ENCODE data around the gene BID. TPM values are rescaled to one million over a fixed set of nuclear protein-coding genes. Genes with fewer than 3 reads are reported as not detected.
A peak's percentile ranks its signal among the peaks of the same experiment; 100 is the strongest.

Gene BID
- 7.9 TPM for total RNA-seq
- long read RNA-seq, transcript BID-215 (6 exons, 2,199 nt), result major isoform, 8 of 12 reads
- long read RNA-seq, partial matches to known transcripts, result 1 of 12 reads
- long read RNA-seq, other reads (novel, unspliced or antisense), result 1 of 12 reads

DNA sequence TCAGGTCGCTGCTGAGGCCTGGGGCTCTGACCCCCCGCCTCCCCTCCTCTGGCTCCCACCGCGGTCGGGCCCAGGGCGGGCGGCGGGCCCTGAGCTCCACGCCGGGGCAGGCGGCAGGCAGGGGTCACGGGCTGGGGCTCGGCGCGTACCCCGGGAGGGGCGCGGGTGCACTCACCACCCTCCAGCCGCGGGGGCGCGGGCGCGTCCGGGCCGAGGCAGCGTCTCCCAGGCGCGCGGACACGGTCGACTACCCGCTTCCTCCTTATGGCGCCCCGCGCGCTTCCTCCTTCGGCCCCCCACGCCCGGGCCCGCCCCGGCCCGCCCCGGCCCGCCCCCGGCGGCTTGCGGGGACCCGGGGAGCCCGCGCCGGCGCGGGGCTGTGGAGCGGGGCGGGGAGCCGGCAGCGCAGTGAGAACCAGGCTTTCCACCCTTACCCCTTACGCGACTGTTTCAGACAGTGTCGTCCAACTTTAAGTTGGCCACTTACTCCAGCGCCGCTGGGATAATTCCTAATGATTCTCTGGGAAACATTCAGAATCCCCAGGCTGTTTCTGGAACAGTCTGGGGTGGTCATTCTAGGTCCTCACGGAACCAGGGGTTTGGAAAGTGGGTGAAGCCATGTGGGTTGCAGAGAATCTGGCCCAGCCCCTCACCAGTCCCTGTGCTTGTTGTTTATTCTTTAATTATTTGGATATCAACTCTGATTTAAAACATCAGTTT lies at the start of gene BID:
Gene BID, minus strand, starts transcription at position 264 of the 720 bp plus-strand sequence. CDS start 24,353 bp downstream, outside the sequence.
- peak; percentile 88 for DNase-seq (ENCODE audit: low spot score)
- intact Hi-C loops (cut with DNase I), result no loop called here

DNA sequence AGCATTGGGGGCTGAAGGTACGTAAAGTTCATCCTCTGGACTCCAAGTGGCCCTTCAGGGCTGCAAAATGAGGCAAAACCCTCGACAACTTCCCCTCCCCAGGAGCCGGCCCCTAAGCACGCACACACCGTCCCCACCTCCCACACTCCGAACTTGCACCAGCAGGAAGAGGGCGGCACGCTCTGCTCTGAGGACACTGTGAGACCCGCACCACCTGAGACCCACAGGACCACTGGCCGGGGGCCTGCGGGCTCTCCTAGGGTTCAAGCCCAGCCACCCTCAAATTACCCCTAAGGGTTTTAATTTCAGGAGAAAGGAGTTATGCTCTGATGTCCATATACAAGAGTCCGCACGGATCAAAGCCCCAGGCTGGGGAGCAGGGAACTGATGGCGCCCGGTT lies 49.7 kb upstream of the BID start:
- intact Hi-C loops (cut with DNase I), result no loop called here
- no peak for DNase-seq (ENCODE audit: low spot score)

DNA sequence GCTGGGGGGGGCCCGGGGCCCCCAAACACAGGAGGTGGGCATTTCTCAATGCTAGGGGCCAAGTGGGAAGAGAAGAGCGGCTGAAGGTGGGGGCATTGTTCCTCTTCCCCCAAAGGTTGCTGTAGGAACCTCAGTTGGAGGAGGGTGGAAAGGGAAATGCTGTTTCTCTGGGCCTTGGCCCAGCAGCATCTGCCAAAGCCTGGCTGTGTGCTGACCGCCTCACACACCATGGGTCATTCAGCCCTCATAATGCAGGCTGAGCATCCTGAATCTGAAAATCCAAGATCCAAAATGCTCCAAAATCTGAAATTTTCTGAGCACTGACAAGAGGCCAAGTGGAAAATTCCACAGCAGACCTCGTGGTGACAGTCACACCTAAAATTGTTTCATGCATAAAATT lies 49.0 kb upstream of the BID start:
- no peak for DNase-seq (ENCODE audit: low spot score)
- intact Hi-C loops (cut with DNase I), result no loop called here

DNA sequence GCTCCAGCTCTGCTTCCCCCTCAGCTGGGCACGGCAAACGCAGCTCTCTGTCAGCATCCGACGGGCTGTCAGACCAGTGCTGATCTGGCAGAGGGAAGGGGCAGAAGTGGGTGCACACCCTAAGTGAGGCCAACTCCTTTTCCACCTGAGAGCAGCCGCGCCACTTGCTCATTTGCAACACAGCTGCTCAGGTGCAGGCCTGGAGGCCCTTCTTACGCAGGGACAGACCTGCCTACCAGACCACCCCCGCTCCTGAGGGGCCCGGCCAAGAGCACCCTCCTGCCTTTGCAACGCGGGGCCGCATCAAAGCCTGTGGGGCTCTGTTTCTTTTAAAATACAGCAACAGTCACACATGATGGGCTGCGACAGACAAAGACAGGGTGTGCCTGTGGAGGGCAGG lies 47.8 kb upstream of the BID start:
- intact Hi-C loops (cut with DNase I), result no loop called here
- no peak for DNase-seq (ENCODE audit: low spot score)

DNA sequence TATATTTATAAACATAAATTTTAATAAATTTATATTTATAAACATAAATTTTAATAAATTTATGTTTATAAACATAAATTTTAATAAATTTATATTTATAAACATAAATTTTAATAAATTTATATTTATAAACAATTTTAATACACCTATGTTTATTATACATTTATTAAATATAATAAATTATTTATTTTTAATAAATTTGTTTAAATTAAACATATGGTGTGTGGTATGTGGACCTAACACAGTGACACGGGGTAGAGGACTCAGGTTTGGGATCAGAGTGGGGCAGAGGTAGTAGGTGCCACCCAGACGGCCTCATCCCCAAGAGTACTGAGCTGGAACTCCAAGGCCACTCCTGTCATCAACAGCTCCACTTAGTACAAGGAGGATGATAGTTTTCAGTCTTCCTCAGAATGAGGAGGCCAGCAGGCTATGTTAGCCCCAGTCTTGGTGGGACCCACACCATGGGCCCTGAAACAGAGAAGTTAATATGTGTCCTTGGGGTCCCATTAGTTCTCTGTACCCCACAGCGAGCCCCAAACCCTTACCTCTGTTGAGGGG lies 46.7 kb upstream of the BID start:
- no peak for DNase-seq (ENCODE audit: low spot score)
- intact Hi-C loops (cut with DNase I), result no loop called here

DNA sequence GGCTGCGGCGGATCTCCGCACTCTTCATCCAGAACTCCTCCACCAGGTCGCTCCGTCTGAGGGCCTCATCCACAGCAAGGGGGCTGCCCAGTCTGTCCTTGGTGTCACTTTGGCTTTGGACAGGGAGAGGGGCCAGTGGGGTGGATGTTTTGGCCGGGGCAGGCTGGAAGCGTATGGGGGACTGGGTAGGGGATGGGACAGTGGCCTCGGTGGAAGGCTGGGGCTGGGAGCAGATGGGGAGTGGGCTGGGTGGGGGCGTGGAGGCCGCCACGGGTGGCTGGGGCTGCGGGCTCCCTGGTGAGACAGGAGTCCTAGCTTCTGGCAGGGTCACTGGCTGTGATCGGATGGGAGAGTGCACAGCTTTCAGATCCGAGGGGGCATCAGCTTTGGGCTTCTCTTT lies 44.4 kb upstream of the BID start:
- intact Hi-C loops (cut with DNase I), result no loop called here
- DNase-seq (ENCODE audit: low spot score), result no peak

DNA sequence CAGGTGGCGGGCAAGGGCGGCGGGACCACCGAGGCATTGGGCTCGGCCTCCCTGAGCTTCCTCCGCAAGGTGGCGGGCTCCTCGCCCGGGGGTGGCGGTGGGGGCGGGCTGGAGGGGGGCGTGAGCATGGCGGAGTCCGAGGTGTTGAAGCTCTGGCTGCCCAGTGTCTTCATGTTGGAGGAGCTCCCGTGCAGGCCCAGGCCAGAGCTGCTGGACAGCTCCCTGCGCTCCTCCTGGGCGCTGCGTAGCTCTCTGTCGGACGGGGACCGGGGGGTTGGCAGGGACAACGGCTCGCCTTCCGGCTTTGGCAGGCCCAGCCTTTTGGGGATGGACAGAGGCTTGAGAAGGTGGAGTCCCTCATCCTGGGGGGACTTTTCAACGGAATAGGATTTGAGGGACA lies 43.9 kb upstream of the BID start:
- DNase-seq (ENCODE audit: low spot score), result no peak
- intact Hi-C loops (cut with DNase I), result no loop called here

DNA sequence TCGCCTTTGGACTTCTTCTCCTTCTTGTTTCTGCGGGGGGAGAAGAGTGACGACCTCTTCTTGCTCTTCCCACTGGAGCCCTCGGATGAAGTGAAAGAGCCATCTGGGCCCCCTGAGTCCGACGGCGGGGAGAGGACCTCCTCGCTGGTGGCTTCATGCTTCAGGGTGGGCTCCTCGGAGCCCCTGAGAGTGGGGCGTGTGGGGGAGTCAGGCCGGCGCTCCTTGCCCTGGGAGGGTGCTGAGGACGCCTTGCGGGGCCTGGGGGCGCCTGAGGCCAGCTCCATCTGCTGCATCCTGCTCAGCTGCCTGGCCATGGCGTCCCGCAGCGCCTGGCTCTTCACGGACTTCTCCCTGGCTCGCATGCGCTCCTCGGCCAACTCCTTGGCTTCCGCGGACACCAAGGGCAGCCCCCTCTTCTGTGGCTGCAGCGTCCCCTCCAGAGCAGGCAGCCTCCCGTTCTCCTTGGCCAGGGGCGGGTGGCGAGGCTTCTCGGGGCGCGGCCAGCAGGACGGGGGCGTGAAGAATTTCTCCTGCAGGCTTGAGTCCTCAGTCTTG lies 43.3 kb upstream of the BID start:
- intact Hi-C loops (cut with DNase I), result no loop called here
- DNase-seq (ENCODE audit: low spot score), result no peak

DNA sequence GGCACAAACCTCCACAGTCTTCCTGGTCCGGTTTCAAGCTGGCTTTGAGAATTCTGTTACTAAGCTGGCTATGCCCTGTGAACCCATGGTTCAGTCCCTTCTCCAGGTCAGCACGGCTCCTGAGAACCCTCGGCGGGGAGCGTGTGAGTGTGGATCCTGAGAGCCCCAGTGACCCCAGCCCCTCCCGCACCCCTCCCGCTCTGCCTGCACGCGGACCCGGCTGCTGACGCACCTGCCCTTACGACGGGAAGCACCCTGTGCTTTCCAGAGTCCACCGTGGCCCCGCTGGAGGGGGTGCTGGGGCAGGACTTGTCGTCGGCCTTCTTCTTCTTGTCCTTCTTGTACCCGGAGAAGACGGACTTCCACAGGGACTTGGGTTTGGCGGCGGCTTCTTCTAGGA lies 42.8 kb upstream of the BID start:
- DNase-seq (ENCODE audit: low spot score), result no peak
- intact Hi-C loops (cut with DNase I), result no loop called here

DNA sequence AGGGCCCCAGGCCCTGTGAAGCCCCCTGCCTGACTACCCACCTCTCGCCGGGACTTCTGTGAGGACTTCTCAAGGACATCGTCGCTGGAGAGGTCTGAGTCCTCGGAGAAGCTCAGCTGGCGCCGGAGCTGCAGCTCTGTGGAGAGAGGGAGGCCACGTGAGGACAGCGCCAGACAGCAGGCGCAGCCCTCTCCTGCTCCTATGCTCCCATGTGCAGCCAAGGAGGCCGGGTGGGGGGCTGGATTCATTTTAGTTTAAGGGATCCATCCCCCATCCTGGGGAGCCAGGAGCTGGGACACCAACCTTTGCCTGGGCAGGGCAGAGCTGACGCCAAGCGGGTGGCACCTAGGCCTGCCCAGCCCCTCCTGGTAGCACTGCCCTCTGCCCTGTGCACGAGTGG lies 42.4 kb upstream of the BID start:
- intact Hi-C loops (cut with DNase I), result no loop called here
- DNase-seq (ENCODE audit: low spot score), result no peak

DNA sequence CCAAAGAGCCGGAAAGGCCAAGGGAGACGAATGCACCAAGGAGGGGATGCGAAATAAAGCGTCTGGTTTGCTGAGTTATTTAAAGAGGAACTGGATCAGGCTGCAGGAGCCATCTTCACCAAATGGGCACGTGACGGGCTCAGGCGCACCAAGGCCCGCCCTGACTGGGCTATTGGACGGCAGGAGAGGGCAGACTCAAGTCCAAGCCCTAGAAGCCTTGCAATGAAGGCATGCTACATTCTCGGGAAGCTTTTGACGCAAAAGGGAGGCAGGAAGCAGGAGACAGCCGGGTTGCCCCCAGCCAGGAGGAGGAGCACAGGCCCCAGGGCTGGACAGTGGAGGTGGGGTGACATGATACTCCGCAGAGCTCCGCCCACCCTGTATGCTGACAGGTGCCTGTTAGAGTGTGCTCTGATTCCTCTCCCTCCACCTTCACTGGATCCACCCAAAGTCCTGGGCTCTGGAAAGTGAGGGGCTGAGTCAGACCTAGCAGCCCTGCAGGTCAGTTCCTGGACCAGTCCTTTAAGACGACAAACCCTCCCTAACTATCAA lies 41.5 kb upstream of the BID start:
- no peak for DNase-seq (ENCODE audit: low spot score)
- intact Hi-C loops (cut with DNase I), result no loop called here

DNA sequence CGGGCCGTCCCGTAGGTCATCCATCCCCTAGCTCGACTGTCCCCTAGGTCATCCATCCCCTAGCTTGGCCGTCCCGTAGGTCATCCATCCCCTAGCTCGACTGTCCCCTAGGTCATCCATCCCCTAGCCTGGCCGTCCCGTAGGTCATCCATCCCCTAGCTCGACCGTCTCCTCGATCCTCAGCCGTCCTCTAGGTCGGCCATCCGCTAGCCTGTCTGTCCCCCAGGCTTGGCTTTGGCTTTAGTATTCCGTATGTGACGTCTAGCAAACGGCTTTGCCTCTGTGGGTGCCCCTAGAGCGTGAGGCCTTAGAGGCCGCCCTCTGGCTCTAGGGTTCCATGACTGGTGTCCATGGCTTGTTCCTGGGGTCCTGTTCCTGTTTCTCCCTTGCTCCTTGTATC lies 40.6 kb upstream of the BID start:
- intact Hi-C loops (cut with DNase I), result no loop called here
- DNase-seq (ENCODE audit: low spot score), result no peak

DNA sequence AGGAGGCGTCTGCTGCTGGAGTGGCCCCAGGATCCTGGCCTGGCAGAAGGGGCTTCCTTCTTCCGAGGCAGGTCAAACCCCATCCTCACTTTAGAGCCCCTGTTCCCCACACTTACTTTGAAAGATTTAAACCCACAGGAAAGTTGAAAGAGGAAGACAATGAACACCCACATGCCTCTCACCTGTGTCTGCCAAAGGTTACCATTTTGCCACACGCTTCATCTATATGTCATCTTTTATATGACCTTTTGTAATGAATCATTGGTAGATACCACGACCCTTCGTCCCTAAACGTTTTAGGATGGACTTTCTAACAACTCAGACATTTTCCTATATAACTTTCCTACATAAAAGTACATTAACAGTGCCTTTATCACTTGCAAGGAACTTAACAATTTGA lies 39.8 kb upstream of the BID start:
- intact Hi-C loops (cut with DNase I), result no loop called here
- no peak for DNase-seq (ENCODE audit: low spot score)

DNA sequence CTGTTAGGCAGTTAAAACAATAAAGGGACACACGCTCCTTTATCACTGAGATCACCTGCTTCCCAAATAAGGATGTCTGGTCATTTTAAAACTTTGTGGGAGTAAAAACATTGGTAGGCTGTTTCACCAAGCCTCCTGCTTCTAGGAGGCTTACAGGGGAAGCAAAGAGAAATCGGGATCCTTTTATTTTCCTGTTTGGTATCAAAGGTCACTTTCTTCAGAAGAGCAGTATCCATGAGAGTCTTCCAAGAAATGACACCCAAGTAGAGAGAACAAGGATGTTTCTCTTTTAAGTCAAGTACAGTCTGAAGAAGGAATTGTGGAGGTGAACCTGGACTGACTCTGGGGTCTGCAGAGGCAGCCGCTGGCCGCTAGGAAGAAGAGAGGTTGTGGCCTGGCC lies 36.9 kb upstream of the BID start:
- DNase-seq (ENCODE audit: low spot score), result no peak
- intact Hi-C loops (cut with DNase I), result no loop called here

DNA sequence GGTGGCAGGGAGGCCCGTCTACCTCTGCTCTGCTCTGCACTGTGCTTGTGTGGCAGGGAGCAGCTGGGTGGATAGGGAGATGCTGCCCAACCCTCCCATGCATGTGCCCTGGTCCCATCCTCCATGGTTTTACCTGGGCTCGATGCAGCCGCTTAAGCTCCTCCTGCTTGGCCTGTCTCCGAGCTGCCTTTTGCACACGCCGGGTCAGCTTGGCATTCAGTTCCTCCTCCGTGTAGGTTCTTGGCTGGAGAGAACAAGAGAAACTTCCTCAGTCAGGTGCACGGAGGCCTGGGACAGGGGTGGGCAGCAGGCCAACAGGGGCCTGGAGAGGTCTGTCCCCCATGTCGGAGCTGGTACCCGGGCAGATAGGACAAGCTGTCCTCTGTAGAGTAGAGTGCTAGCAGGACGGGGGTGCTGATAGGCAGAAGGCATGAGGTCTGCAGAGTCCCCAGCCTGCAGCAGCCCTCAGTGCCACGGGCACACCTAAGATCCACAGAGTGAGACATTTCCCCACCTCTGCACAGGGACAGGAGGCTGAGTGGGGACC lies 36.4 kb upstream of the BID start:
- DNase-seq (ENCODE audit: low spot score), result no peak
- intact Hi-C loops (cut with DNase I), result no loop called here

DNA sequence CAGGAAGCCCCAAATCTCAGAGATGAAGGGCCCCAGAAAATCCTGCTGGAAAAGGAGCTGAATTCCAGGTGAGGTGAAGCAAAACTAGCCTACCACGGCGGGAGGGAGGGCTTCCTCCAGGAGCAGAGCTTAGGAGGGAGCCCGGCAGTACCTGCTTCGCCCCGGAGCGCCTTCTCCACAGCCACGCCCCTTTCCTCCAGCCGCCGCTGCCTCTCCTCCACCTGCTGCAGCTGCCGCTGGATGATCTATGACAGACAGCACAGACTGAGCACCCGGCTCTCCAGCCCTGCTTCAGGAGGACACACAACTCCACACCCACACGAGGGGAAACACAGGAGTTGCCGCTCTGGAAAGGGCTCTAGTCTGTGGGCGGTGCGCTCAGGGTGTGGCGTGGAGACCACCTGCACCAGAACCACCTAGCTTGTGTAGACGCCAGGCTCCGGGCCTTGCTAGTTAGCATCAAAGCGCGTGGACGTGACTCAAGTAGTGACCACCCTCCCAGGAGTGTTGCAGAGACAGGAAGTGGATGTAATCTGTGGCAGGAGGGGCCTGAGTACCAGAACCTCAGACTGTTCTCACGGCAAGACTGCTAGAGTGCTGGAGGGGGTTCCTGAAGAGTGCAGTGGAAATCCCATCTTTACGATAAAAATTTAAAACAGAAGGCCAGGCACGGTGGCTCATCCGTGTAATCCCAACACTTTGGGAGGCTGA lies 34.6 kb upstream of the BID start:
- intact Hi-C loops (cut with DNase I), result no loop called here
- DNase-seq (ENCODE audit: low spot score), result no peak

DNA sequence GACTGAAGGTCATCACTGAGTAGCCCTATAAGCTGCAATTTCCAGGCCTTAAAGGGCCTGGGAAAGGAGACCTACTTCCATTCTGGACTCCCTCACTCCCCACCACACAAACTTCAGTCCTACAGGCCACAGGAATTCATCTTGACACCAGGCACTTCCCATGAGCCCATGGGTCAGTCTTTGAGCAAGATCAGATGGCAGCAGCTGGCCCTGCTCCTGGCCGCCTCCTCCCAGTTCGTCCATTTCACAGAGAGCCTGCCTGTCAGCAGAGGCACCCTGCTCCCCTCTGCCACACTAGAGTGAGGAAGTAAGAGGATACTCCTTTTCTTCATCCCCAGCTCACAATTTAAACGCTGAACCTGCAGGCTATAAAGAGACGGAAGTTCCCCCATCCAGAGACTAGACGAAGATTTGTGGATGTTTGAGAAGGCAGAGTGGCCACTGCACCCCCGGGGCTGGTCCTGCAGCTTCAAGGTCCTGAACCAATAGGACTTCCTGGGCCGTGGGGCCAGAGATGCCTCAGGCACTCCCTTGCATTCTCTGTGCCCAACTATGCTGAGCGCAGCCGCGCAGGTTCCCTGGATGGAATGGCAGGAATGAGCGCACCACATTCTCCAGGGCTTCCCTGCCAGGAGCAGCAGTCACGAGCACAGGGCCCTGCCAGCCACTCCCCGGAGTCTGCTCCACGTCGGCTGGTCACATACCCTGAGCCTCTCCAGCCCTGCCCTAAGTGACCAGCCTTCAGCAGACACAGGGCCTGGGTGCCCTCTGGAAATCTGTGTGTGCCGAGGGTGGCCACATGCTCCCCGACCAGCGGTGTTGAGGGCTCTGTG lies 33.5 kb upstream of the BID start:
- DNase-seq (ENCODE audit: low spot score), result no peak
- intact Hi-C loops (cut with DNase I), result no loop called here

DNA sequence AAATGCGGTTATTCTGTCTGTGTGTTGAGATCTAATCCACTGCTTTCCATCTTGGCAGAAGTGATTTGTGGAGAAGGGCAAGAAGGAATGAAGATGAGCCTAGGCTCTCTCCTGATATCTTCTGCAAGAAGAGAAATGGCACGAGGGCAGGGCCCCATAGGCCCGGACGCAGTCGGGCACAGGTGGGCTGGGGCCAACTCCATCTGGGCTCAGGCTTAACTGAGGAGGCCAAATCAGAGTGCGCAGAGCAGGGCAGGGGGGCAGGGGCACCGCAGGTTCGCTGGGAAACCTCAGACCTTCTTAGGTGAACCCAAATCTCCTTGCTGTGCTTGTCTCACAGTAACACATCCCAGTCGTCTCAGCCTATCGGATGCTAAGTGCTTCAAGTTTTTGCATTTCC lies 32.8 kb upstream of the BID start:
- intact Hi-C loops (cut with DNase I), result no loop called here
- no peak for DNase-seq (ENCODE audit: low spot score)

DNA sequence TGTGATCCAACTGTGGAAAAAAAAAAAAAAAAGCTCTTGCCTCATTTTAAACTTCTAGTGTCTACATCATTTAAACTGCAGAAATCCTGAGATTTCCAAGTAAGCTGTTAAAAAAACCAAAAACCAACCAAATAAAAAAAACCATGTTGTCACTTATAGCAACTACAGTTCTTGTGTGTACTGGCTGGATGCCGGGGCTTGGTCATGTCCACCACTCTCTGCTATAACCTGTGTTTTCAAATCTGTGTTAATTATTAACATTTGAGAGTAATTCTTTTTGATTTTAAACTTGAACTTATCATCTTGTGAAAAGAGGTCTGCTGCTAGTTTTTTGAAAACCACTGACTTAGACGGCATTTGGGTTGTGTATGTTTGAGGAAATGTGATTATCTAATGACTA lies 32.2 kb upstream of the BID start:
- intact Hi-C loops (cut with DNase I), result no loop called here
- no peak for DNase-seq (ENCODE audit: low spot score)

Data from cardiac septum (tissue), 1 donor.